Fibroblast of peridontal ligament (primary cell): ENCODE data around the gene COLEC12.

Source experiments
- DNase-seq: peaks from one replicate; pipeline ENCODE4 v3.0.0-alpha.2; 2010; ENCODE audit errors: extremely low read depth

The COLEC12 gene

DNA sequence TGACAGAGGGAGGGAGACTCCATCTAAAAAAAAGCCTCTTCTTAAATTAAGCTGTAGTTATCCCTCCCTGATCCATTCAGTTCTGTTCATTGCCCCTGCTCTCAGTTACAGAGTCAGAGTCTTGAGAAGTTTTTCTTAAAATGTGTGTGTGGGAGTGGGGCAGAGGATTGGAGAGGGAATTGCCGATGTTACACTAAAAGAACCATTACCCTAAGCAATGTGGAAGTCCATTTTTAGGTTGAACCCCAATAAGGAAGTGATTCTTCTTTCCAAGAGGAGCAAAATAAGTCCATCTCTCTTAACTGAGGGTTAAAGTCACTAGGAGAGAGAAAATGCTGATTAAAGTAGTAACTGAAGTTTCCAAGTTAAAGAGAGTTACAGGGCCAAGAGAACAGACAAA lies 211.5 kb downstream of the COLEC12 start:
- DNase-seq: no peak

DNA sequence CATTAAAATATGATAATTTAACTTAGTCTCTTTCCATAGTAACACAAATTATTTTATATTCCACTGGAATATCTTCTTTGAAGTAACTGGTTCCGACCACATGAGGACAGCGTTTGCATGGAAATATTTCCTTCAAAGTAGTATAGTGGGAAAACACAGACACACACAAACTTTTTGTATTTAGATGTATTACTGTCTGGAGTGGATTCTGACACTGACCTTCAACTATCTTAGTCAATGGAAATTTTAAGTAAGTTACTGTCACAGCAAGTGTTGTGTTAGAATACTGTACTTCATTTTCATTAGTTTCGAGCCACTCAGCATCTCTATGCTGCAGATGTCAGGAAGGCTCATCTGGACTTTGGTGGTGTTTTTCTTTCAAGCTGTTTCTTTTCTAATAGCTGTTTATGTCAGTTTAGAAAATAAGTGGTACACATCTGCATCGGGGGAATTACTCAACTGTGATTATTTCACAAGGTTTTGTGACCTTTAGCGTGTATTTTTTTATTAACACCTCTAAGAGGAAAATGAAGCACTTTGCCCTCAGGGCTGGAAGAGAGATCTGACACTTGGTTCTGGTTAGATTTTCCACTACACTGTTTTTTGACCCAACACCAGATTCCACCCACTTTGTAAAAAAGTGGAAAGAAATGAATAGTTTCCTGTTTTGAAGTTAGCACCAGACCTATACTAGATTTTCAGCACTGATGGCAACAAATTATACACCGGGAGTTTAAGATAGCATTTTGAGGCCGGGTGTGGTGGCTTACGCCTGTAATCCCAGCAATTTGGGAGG lies 213.8 kb downstream of the COLEC12 start:
- peak; percentile 70 for DNase-seq

DNA sequence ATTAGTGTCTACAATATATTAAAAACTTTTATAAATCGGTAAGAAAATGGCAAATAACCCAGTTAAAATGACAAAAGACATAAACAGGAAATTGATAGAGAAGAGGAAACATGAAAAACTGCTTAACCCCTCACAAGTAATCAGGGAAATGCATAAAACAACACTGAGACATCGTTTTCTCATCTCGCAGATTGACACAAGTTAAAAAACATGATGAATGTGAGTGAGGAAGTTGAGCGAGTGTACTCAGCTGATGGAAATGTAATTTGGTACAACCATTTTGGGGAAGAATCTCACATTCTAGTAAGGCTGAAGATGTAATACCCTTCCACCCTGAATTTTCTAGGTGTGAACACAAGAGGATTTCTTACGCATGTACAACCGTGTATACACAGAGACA lies 214.7 kb downstream of the COLEC12 start:
- DNase-seq: no peak

DNA sequence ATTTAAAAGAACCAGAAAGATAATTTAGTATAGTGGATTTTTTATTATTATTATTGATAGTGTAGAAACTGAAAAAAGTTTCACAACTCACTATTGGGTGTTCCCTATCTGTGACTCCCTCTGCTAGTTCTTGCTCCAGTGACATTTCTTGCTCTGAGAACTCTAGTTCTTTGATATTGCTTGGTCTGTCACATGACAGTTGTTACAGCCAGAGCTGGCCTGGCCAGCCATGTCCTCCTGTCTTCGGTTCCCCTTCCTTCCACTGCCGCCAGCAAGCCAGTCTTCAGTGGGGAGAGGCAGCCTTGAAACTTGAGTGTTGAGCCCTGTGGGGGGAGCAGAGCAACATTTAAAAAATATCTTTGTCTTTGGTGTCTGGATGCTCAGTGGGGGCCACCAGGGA lies 225.0 kb downstream of the COLEC12 start:
- no peak for DNase-seq

DNA sequence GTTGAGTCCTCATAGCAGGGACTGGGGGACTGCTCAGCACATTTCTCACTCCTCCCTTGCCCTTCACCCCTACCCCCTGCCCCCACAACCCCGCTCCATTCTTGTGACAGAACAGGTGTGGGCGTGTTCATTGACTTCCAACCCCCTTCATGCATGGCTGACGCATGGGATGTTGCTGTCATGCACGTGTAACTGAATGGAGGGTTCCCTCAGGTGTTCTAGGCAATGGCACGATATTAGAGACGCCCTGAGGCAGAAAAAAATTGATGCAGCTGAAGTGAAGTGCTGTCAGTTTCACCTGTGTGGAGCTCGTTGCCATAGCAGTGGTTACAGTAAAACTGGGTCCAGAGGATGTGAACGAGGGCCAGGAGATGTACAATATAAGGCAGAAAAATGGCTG lies 226.2 kb downstream of the COLEC12 start:
- no peak for DNase-seq

DNA sequence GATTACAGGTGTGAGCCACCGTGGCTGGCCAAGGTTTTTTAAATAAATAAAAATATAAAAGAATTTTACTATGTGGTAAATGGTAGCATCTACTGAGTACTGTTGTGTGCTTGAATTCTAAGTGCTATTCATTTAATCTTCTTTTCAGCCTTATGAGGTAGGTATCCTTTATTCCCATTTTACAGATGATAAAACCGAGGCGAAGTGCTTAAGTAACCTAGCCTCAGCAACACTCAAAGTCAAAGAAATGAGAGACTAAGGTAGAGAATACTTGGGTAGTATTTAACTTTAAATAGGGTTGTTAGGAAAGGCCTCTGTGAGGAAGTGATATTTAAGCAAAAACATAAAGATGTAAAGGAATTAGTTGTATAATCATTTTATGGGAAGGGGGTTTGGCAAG lies 227.0 kb downstream of the COLEC12 start:
- DNase-seq: no peak

DNA sequence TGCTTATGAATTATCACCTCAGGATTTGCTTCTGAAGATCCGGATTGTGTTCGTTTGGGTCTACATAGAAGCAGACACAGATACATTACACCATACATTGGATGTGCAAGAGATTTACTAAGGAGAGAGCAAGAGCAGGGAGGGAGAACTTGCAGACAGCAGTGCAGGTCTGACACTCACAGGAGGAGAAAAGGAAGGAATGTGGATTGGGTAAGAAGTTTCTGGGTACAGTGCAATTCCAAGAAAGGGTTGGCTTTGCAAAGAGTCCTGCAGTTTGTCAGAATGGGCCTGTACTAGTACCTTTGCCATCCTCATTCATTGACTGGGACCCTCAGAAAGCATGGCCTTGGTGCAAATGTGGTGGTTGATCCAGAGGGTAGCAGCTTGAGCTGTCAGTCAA lies 227.9 kb downstream of the COLEC12 start:
- no peak for DNase-seq

DNA sequence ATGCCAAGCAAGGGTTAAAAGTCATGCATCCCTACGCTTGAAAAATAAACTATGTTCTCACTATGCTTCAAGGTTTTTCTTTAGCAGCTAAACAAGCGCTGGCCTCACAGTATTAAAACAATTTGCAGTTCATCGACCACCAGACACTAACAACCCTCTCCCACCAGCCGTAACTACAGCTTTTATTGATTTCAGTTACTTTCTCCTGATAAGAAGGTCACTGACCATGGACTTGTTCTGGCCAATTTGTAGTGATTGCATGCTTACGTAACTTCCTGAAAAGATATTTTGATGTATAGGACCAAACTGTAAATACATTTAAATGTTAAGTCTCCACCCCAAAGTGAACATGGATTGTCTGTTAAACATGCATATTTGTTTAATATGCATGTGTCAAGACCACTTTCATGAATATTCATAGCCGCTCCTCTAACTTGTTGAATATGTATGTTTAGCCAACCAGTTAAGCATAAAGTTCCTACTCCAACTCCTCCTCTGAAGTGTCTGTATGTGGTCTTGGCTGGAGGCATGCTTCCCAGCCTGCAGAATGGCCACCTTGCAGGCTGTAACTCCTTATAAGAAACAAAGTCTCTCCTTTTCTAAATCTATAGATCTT lies 230.9 kb downstream of the COLEC12 start:
- no peak for DNase-seq

DNA sequence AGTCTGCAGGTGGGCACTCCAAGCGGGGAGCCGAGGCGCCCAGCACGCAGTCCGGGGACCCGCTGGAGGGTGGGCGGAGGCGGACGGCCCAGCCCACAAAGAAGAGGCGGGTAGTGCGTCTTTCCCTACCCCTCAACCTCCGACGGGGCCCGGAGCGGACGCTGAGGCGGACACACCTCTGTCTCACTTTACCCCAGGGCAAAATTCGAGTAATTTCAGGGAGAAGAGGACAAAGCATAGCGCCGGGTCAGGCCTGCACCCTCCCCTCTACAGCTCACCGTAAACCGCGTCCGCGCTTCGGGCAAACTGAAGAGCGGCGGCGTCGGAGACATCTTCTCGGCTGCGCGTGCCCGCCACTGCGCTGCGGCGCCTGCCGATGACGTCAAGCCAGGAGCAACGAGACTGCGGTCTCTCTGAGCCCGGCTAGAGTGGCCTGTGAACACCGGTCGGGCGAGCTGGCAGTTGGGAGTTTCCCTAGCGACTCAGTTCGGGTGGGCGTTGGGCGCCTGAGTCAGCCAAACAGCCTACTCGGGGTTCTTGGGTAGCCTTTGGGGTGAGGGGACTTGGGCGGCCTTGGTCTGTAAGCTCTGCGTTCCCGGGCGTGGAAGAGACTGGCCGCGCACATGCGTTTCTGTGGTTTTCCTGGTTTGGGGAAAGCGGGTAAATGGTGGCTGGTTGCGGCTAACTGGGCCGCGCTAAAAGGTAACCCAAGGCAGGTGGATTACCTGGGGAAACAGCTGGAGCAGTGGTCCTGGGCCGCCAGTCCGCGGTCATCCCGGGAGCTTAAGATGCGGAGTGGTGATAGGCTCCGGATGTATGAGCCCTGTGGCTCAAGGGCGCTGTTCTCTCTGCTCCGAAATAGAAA lies 232.6 kb downstream of the COLEC12 start, which contains the start of gene THOC1:
THOC1 (minus strand) TSS at position 360 of the 865 bp plus-strand sequence; CDS start at position 332, 28 bp downstream.
- DNase-seq: peak; percentile 88

DNA sequence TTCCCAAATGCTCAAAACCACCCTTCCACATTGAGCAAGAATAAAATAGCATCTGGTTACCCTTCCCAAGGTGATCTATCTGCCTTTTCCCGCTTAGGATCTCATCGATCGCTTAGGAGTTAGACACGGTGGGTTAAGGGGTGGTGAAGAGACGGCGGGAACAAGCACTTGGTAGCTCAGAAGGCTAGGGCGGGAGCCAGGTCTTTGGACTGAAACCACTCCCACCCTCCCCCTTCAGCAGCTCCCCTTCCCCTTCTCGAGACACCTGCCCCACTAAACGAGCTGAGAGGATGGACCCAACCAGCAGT lies 233.2 kb downstream of the COLEC12 start:
- no peak for DNase-seq
